Measurements from ENCODE around the gene LHFPL2. TPM values are rescaled to one million over a fixed set of nuclear protein-coding genes. Genes with fewer than 3 reads are reported as not detected.

LHFPL2 gene
- total RNA-seq, 2 experiments from 2014 or later: 0.20 TPM; not detected in 1

DNA sequence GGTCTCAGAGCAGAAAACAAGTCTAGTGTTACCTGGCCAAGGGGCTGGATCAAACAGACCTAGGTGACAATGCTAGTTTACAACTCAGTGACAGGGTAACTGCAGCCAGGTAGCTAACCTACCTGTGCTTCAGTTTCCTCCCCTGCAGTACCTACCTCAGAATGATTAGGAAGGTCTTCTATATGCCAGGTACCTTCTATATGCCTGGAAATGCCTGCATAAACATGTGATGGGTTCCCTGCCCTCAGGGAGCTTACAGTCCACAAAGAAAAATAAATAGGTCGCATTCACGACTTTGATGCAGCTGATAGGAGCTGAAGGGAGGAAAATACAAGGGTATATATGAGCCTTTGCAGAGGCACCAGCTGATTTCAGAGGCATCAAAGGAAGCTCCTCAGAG, 16.1 kb downstream of the LHFPL2 start:
- DNase-seq (no peak), ATAC-seq (no peak)
- TF ChIP-seq, protein P1, sequence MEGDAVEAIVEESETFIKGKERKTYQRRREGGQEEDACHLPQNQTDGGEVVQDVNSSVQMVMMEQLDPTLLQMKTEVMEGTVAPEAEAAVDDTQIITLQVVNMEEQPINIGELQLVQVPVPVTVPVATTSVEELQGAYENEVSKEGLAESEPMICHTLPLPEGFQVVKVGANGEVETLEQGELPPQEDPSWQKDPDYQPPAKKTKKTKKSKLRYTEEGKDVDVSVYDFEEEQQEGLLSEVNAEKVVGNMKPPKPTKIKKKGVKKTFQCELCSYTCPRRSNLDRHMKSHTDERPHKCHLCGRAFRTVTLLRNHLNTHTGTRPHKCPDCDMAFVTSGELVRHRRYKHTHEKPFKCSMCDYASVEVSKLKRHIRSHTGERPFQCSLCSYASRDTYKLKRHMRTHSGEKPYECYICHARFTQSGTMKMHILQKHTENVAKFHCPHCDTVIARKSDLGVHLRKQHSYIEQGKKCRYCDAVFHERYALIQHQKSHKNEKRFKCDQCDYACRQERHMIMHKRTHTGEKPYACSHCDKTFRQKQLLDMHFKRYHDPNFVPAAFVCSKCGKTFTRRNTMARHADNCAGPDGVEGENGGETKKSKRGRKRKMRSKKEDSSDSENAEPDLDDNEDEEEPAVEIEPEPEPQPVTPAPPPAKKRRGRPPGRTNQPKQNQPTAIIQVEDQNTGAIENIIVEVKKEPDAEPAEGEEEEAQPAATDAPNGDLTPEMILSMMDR (IDR thresholded peaks at IDR 0.05): no peak
- ChIA-PET CTCF (no interaction called here), POLR2A (no interaction called here)
- no peak overlapping the region for H3K4me3 Mint-ChIP-seq
- no peak overlapping the region for H3K27ac Mint-ChIP-seq
- H3K4me1 Mint-ChIP-seq (ENCODE audit: low read depth): no peaks in the 10 kb centered on the region
- intact Hi-C loops (cut with micrococcal nuclease): no loop called here
- no peaks in the 10 kb centered on the region for H3K36me3 Mint-ChIP-seq (ENCODE audit: low read depth)
- peaks cover 5% of the 10 kb centered on the region for H3K27me3 Mint-ChIP-seq
- no peaks in the 10 kb centered on the region for H3K9me3 Mint-ChIP-seq

GRCh38 chr5:78631931-78632330, 16.6 kb downstream of the LHFPL2 start:
- POLR2A ChIA-PET: no interaction called here
- TF ChIP-seq, protein P1 (IDR thresholded peaks at IDR 0.05): no peak
- Mint-ChIP-seq H3K27ac (no peak overlapping the region), H3K27me3 (peaks cover 5% of the 10 kb centered on the region), H3K4me3 (no peak overlapping the region), H3K9me3 (no peaks in the 10 kb centered on the region), H3K4me1 (ENCODE audit: low read depth) (no peaks in the 10 kb centered on the region), H3K36me3 (ENCODE audit: low read depth) (no peaks in the 10 kb centered on the region)
- intact Hi-C loops (cut with micrococcal nuclease): no loop called here
- DNase-seq (no peak), ATAC-seq (no peak)
- CTCF ChIA-PET: no interaction called here

GRCh38 chr5:78630047-78630446, 18.5 kb downstream of the LHFPL2 start:
- ATAC-seq: no peak

DNA sequence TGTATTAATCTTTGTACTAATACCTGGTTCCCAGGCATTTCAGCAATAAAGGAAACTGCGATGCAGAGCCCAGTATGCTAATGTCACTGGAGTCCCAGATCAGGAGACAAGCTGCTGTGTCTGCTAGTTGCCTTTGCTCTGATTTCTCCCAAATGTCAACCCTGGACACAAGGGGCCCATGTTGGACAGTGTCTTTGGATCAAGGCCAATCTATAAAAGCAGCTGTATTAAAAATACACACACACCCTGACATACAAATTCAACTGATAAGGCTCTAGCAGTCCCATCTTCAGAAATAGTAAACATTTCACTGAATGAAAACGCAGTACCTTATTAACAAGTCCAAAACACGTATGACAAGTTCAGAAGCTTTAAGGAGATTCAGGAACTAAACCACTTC, 18.9 kb downstream of the LHFPL2 start:
- TF ChIP-seq, protein P1 (IDR thresholded peaks at IDR 0.05): no peak
- H3K27ac Mint-ChIP-seq: no peak overlapping the region
- H3K27me3 Mint-ChIP-seq: peaks cover 3% of the 10 kb centered on the region
- H3K4me3 Mint-ChIP-seq: no peak overlapping the region
- ATAC-seq: no peak
- ChIA-PET CTCF (no interaction called here), POLR2A (no interaction called here)
- no peaks in the 10 kb centered on the region for H3K4me1 Mint-ChIP-seq (ENCODE audit: low read depth)
- DNase-seq: no peak
- no peaks in the 10 kb centered on the region for H3K36me3 Mint-ChIP-seq (ENCODE audit: low read depth)
- intact Hi-C loops (cut with micrococcal nuclease): no loop called here
- no peaks in the 10 kb centered on the region for H3K9me3 Mint-ChIP-seq

More at GRCh38 chr5:78630047-78630446, 18.5 kb downstream of the LHFPL2 start:
- Mint-ChIP-seq H3K4me1 (ENCODE audit: low read depth) (no peaks in the 10 kb centered on the region), H3K4me3 (no peak overlapping the region), H3K27me3 (peaks cover 3% of the 10 kb centered on the region), H3K27ac (no peak overlapping the region), H3K9me3 (no peaks in the 10 kb centered on the region), H3K36me3 (ENCODE audit: low read depth) (no peaks in the 10 kb centered on the region)
- POLR2A ChIA-PET: no interaction called here
- intact Hi-C loops (cut with micrococcal nuclease): no loop called here
- DNase-seq: no peak
- CTCF ChIA-PET: no interaction called here
- TF ChIP-seq, protein P1 (IDR thresholded peaks at IDR 0.05): no peak

DNA sequence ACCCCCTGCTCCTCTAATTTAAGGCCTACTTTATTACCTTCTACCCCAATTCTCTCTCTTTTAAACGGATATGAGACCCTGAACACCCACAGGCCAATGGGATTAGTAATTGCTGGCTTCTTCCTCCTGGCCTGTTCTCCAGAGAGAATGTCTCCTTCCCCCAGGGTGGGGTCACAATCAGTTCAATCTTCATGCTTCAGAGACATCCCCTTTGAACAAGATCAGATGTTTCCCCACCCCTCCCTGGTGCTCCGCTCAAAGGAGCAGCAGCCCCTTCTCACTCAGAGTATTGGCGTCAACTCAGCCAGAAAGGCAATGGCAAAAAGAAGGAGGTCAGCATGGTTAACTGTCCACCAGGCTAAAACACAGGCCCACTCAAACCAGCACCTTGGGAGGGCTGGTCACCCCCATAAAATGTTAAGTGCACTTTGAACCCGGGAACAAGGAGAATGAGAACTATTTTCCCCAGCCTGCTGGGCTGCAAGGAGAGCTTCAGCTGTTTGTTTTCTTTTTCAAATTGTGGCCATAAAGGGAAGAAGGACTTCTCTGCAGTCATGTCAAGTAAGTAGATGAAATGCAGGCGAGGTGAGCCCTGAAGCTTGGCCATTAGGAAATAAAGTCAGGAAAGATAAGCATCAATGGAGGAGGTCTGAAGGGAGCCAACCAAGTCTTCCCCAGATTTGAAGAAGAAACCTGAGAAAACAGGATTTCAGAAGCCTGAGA, 20.1 kb downstream of the LHFPL2 start:
- no peak for DNase-seq
- intact Hi-C loops (cut with micrococcal nuclease): no loop called here

More for the DNA sequence above, 20.1 kb downstream of the LHFPL2 start:
- no peak overlapping the region for H3K4me3 Mint-ChIP-seq
- H3K27me3 Mint-ChIP-seq: peaks cover 3% of the 10 kb centered on the region
- no peaks in the 10 kb centered on the region for H3K9me3 Mint-ChIP-seq
- no peak overlapping the region for H3K27ac Mint-ChIP-seq
- no peaks in the 10 kb centered on the region for H3K4me1 Mint-ChIP-seq (ENCODE audit: low read depth)
- CTCF ChIA-PET: interaction anchor here (1.1 kb wide), 1 partner anchor 9 kb away, joined by 3 read pairs; no protein-coding TSS in a partner anchor
- H3K36me3 Mint-ChIP-seq (ENCODE audit: low read depth): no peaks in the 10 kb centered on the region
- POLR2A ChIA-PET: no interaction called here
- TF ChIP-seq, protein P1 (IDR thresholded peaks at IDR 0.05): no peak
- no peak for ATAC-seq

Data from activated CD8-positive, alpha-beta T cell treated with anti-CD3 and anti-CD28 coated beads for 36 hours (primary cell).